KG1 (cell line): ENCODE measurements around the gene TRPM2.
"Not testable (repeated sequence)": the region's sequence is repeated elsewhere in the genome, so short reads cannot be mapped to it uniquely, and the experiment has no call there.

Experiments
- DNase-seq: peaks from one replicate; lab custom pipeline; 2025; lab: John Stamatoyannopoulos, UW

Gene TRPM2

DNA sequence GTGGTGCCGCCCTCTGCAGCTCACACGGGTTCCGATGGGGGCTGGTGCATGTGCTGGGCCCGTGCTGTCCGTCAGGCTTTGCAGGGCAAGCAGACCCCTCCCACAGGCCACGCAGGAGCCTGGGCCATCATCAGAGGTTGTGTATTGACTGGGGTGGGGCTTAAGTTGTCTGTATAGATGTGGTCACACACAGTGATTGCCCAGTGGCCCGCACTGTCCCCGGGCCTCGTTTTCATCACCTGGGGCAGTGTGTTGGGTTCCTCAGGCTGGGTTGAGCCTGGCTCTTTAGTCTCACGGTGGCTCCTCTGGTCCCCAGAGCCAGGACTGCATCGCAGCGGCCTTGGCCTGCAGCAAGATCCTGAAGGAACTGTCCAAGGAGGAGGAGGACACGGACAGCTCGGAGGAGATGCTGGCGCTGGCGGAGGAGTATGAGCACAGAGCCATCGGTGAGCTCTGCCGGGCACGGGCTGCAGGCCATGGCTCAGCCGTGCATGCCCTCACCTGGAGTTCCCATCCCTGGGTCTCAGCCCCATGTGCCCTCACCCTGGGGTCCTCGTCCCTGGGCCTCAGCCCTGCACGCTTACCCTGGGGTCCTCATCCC lies 44.1 kb downstream of the TRPM2 start:
- DNase-seq: no peak

DNA sequence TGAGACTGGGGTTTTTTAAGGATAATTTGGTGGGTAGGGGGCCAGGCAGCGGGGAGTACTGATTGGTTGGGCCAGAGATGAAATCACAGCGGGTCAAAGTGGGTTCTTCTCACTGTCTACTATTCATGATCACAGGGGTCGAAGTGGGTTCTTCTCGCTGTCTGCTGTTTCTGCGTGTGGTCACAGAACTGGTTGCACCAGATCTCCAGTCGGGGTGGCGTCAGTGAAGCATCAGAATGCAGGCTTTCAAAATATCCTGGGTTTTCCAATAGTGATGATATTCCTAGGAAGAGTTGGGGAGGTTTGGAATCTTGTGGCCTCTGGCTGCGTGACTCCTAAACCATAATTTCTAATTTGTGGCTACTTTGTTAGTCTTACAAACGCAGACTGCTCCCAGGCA lies 45.1 kb downstream of the TRPM2 start:
- DNase-seq: no peak

DNA sequence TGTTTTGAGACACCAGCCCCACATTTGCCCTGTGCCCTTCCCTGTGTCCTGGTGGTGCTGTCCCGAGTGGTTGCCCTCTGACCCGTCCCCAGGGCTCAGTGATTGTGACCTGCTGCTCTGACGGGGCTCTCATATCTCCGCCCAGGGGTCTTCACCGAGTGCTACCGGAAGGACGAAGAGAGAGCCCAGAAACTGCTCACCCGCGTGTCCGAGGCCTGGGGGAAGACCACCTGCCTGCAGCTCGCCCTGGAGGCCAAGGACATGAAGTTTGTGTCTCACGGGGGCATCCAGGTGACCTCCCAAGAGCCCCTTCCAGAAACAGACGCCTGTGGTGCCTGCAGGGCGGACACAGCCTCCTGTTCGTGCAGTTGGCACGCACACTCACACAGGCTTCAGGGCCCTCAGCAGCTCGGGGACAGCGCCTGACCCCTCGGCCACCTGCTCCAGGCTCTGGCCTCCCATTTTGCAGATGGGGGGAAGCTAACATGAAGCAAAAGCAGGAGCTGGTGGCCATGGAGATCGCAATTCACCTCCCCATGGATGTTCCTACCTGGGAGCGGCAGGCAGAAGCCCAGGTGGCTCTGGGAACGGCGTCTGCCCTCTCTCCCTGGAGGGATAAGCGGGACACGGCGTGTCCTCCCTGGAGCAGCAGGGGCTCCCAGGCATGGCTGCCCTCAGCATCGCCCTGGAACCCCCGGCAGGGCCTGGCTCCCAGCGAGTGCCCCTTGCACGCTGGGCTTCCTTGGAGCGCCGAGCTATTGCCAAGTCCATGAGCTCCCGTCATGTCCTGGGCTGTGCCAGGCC lies 45.9 kb downstream of the TRPM2 start:
- DNase-seq: no peak

DNA sequence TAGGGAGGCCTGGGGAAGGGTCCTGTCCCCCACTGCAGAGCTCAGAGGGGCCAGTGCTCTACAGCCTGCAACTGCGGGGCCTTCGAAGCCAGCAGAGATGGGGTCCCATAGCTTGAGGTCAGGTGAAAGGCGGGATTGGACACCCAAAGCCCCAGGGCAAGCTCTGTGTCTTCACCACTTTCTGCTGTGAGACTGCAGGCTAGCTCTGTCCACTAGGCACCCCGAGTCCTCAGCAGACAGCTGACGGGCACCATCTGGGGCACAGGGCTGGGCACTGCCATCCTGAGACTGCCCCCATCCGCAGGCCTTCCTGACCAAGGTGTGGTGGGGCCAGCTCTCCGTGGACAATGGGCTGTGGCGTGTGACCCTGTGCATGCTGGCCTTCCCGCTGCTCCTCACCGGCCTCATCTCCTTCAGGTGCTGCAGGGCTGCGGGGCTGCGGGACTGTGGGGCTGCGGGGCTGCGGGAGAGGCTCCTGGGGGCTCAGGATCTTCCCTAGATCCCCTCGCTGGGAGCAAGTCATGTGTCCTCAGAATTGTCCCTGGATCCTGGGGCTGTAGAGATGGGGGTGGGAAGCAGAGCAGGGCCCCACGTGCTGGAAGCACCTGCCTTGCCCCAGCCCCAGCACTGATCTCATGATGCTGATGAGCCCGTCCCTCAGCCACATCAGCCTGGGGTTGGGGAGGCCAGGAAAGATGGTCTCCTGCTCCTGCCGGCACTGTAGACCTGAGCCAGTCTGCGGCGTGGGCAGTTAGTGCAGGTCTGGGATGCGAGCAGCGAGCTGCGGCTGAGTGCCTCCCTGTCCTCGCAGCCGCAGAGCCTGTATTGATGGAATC lies 46.8 kb downstream of the TRPM2 start:
- DNase-seq: no peak

DNA sequence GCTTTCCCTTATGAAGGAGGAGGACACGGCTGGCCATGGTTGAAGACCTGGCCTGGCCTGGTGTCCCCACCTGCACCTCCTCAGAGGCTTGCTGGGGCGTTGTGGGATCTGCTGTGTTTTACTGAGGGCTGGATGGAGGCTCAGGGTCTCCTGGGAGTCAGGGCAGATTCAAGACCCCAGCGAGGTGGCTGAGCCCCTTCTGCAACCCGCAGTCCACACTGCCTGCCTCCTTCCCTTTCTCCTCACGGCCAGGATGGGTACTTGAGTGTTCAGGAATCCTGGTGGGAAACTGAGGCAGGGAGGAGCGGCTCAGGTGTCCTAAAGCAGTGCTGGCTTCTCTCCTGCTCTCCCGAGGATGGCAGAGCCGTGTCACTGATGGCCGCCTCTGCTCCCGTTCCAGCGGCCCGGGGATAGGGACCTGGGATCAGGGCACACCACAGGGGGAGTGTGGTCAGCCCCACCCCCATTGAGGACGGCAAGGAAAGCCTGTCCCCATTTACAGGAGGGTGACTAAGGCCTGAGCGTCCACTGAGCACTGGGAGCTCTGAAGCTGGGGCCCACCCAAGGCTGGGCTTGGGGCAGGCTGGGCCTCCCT lies 47.5 kb downstream of the TRPM2 start:
- no peak for DNase-seq

DNA sequence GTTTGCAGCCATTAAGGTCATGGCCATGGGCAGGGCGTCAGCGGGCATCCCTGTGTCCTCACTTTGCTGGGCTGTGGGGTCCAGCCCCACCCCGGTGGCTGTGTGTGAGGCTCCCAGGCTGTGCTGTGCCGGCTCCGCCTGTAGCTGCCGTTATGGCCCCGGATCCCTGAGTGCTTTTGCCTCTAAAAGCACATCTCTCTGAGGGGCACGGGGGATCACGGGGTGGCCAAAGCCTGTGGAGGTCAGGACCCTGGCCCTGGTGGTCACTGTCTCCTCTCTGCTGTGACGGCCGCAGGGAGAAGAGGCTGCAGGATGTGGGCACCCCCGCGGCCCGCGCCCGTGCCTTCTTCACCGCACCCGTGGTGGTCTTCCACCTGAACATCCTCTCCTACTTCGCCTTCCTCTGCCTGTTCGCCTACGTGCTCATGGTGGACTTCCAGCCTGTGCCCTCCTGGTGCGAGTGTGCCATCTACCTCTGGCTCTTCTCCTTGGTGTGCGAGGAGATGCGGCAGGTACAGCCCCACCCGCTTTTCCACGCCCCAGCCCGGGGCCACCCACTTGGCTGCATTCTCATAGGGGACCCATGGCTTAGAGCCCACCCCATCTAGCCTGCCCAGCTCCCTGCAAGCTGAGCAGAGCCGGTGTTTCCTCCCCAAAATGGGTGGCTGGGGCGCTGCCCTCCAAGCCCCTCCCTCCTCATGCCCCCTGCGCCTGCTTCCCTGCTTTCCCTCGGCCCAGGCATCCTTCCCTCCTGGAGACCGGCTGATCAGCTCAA lies 48.2 kb downstream of the TRPM2 start:
- no peak for DNase-seq

DNA sequence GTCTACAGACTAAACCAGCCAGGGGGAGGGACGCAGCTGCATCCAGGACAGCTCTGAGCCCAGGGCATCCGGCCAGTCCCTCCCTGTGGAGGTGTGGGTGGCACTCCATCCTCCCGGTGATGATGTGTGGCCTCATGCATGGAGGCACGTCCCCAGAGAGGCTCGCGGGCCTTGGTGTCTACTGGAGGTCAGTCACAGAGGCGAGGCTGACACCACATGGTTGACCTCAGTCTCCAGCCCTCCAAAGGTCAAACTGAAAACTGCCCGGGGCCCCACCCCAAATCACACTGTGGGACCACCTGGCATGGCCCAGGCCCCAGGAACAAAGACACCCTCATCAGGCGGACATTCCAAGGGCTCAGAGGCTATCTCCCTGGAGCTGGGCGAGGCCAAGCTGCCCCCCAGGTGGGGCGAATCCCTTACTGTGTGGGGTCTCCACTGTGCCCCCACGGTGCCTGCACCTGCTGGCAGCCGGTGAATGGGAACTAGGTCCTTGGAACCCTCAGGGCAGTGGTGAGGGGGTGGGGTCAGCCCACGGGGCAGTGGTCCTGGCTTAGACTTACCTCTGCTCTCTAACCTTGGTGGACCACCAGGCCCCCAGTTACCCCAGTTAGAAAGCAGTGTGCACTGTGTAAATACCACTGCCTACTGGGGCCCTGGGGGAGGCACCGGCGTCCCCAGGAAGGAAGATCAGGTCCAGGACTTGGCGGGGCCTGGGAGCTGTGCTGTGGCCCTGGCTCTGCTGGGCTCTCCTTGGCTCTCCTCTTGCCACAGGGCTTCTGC lies 49.1 kb downstream of the TRPM2 start:
- no peak for DNase-seq

DNA sequence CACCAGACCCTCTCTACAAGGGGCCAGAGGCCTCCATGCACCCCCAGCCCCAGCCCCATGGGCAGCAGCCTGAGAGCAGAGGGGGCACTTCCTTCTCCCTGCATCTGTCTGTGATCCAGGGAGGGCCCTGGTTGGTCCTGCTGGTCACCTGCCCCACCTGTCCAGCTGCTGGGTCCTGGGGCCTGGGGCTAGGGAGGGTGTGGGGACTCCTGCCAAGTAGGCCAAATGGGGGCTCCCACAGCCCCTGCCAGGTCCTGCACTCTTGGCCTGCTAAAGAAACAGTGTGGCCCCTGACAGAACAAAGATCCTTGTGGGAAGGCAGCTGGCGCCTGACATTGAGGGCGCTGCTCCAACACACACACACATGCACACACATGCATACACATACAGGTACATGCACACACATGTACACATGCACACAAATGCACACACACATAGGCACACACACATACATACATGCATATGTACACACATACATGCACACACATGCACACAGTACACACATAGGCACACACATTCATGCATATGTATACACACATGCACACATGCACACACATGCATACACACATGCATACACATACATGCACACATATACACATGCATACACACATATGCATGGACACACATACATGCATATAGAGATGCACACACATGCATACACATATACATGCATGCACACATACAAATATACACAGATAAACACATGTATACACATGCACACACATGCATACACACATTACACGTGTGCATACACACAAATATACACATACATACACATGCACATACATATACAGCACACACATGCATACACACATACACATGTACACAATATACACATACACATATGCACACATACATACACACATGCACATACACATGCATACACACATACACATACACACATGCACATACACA lies 49.9 kb downstream of the TRPM2 start:
- no peak for DNase-seq

DNA sequence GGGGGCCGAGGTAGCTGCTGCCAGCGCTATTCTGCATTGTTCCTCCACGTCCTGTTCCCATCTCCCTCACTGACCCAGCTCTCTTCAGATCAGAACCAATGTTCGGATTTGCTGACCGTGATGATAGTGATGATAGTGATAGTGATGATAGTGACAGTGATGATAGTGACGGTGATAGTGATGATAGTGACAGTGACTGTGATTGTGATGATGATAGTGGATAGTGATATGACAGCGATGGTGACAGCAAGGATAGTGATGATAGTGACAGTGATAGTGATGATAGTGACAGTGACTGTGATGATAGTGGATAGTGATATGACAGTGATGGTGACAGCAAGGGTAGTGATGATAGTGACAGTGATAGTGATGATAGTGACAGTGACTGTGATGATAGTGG lies 51.1 kb downstream of the TRPM2 start:
- DNase-seq: not testable (repeated sequence)

DNA sequence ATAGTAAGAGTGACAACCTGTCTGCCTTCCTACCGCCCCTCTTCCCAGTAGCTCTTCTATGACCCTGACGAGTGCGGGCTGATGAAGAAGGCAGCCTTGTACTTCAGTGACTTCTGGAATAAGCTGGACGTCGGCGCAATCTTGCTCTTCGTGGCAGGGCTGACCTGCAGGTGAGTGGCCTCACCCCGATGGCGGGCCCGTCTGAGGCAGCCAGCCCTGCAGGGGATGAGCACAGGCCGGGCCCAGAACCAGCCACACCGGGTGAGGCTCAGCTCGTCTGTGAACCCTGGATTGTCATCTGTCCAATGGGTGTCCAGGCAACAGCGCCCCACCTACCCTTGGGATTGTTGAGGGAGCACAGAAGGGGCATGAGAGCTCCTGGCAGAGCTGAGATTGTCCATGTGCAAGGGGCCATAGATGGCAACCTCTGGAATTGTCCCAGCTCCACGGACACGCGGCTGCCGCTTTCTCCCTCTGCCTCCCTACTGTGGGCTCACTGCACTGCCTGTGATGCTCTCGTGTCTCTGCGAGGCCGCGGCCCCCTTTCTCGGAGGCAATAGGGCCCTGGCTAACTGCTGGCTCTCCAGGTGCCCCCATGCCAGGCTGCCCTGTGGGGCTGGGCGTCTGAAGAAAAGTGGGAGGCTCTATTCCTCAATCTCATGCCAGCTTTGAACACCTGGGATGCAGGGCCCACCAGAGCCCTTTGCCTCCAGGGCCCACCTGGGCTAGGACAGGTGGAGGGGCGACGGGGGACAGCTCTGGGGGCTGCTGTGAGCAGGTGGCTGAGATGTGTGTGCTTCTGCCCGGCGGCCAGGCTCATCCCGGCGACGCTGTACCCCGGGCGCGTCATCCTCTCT lies 51.9 kb downstream of the TRPM2 start:
- DNase-seq: no peak

DNA sequence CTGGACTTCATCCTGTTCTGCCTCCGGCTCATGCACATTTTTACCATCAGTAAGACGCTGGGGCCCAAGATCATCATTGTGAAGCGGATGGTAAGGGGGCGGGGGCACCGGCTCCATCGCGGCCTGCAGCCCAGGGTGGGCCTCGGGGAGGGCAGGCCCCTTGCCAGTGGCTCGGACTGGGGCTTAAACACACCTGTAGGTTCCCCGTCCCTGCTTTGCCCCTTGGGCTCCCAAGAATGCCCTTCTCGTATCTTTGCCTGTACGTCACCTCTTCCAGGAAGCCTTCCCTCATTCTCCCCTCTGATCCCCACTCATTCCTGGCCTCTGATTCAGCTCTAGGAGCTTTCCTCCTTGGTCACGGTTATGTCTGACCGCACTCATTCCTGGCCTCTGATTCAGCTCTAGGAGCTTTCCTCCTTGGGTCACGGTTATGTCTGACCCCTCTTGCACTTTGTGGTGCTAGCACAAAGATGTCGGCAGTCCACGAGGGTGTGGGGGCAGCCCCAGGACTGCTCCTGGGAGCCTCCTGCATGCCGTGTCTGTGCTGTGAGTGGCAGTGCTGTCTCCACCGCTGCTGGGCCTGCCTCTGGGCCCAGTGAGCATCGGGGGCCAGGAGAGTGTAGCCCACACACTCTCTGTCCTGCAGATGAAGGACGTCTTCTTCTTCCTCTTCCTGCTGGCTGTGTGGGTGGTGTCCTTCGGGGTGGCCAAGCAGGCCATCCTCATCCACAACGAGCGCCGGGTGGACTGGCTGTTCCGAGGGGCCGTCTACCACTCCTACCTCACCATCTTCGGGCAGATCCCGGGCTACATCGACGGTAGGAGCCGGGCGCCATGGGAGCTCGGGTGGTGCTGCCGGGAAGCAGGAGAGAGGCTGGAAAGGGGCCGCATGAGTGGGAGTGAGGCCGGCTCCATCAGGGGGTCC lies 52.8 kb downstream of the TRPM2 start:
- DNase-seq: no peak

DNA sequence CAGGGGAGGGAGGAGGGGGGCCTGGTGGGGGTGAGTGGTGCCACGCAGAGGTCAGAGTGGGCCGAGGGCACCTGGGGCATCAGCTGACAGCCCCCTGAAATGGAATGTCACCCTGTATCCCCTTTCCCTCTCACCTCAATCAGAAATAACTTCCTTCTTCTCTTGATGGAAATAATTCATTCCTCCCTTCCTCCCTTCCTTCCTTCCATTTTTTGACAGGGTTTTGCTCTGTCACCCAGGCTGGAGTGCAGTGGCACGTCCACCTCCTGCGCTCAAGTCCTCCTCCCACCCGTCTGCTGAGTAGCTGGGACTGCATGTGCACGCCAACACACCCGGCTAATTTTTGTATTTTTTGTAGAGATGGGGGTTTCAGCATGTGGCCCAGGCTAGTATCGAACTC lies 53.5 kb downstream of the TRPM2 start:
- DNase-seq: no peak

DNA sequence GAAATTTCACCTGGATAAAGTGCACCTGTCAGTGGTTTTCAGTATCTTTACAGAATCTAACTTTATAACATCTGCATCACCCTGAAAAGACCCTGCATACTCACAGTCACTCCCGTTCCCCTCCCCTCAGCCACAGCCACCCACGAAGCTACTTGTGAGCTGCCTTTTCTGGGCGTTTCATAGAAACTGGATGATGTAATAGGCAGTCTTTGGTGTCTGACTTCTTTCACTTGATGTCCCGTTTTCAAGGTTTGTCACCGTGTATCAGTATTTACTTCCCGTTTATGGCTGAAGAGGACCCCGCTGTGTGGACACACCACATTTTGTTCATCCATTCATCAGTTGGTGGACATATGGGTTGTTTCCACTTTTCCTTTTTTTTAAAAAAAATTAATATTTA lies 54.1 kb downstream of the TRPM2 start:
- DNase-seq: no peak

DNA sequence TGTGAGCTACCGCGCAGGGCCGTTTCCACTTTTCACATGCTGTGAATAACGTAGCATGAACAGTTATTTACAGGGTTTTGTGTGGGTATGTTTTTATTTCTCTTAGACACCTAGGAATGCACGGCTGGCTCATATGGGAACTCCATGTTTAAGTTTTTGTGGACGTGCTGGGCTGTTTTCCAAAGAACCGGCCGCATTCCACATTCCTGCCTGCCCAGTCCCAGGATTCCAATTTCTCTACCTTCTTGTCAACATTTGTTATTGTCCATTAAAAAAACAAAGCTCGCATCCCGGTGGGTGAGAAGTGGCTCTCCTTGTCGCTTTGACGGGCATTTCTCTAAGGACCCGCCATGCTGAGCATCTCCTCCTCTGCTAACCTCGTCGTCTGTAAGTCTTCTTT lies 54.8 kb downstream of the TRPM2 start:
- DNase-seq: no peak

DNA sequence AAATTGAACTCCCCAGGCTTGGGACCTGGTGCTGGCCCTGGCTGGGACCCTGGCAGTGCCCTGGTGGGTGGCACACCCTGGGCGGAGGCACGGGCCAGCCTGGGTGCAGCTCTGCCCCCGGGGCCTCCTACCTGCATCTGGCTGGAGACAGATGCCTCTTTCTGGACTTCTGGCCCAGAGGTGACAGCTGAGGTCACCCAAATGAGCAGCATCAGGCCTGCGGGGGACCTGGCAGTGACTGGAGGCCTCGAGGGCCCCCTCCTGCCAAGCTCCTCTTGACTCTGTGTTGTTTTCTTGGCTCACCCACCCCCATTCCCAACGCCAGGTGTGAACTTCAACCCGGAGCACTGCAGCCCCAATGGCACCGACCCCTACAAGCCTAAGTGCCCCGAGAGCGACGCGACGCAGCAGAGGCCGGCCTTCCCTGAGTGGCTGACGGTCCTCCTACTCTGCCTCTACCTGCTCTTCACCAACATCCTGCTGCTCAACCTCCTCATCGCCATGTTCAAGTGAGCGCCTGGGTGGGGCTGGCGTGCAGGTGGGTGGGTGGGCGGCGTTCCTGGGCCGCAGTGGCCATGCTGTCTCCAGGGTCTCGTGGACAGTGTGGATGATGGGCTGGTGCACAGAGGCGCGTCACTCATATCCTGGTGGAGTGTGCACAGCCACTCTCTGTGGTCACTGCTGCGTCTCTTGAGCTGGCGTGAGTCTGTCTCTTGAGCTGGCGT lies 60.3 kb downstream of the TRPM2 start:
- no peak for DNase-seq

DNA sequence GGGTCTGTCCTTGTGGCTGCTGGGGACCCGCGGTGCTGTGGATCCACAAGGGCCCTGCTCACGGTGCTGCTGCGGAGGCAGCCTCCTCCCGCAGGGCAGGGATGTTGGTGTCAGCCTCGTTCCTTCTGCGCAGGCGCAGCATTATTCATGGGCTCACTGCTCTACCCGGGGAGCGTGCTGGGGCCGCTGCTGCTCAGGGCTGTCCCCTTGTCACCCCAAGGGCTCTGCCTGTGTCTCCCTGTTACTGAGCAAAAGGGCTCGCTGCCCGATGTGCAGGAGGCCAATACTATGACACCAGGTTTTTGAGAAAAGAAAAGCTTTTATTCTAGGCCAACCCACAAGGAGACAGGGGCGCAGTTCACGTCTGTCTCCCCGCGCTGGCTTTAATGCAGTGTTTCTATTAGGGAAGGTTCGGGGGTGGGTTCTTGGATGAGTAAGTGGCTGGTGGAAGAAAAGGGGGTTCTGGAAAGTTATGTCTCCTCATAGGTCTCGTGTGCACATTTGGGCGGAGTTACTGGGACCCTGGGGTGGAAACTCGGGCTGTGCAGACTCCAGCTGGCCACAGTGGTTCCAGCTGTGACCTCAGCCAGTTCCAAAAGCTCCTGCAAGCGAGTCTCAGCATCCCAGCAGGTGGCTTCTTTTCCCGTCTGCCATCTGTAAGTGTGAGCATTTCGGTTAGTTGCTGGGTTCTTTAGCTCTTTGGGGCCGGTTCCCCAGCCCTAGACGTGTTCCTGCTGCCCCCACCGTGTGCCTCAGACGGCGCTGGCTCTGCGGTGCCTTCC lies 61.1 kb downstream of the TRPM2 start:
- no peak for DNase-seq
